ENCODE data around the gene AP4B1.

AP4B1 gene

DNA sequence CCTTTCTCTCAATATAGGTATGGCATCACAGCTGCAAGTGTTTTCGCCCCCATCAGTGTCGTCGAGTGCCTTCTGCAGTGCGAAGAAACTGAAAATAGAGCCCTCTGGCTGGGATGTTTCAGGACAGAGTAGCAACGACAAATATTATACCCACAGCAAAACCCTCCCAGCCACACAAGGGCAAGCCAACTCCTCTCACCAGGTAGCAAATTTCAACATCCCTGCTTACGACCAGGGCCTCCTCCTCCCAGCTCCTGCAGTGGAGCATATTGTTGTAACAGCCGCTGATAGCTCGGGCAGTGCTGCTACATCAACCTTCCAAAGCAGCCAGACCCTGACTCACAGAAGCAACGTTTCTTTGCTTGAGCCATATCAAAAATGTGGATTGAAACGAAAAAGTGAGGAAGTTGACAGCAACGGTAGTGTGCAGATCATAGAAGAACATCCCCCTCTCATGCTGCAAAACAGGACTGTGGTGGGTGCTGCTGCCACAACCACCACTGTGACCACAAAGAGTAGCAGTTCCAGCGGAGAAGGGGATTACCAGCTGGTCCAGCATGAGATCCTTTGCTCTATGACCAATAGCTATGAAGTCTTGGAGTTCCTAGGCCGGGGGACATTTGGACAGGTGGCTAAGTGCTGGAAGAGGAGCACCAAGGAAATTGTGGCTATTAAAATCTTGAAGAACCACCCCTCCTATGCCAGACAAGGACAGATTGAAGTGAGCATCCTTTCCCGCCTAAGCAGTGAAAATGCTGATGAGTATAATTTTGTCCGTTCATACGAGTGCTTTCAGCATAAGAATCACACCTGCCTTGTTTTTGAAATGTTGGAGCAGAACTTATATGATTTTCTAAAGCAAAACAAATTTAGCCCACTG is 36.0 kb upstream of the AP4B1 start:
- H3K4me3 ChIP-seq (ENCODE audit: low read length), result peak overlapping the region; percentile 46
- no peaks in the 10 kb centered on the region for H3K36me3 ChIP-seq (replicated peaks; ENCODE audit: insufficient read depth, low read length)
- H3K9me3 ChIP-seq (replicated peaks; ENCODE audit: insufficient read depth, low read length), result no peaks in the 10 kb centered on the region
- peak; percentile 76 for DNase-seq
- peak overlapping the region; percentile 68 for H3K4me2 ChIP-seq (ENCODE audit: low read depth, low read length)
- H4K20me1 ChIP-seq (ENCODE audit: insufficient read depth, low read length), result no peaks in the 10 kb centered on the region
- peak overlapping the region; percentile 62 for H3K9ac ChIP-seq (ENCODE audit: low read length)
- peaks cover 35% of the 10 kb centered on the region for H3F3A ChIP-seq (ENCODE audit: insufficient read depth, low read length)
- no peak overlapping the region for H2AFZ ChIP-seq (ENCODE audit: low read length)
- no peaks in the 10 kb centered on the region for H3K9me2 ChIP-seq (replicated peaks; ENCODE audit: insufficient read depth, low read length)
- TF ChIP-seq EZH2 (optimal IDR thresholded peaks at IDR 0.05; ENCODE audit: low read depth, low read length), result no peak
- H3K79me2 ChIP-seq (ENCODE audit: low read length), result peaks cover 79% of the 10 kb centered on the region
- H3K27me3 ChIP-seq (replicated peaks; ENCODE audit: insufficient read depth, low read length), result no peaks in the 10 kb centered on the region
- peak overlapping the region; percentile 99 for H3K27ac ChIP-seq (ENCODE audit: low read length)
- peaks cover 42% of the 10 kb centered on the region for H3K4me1 ChIP-seq (ENCODE audit: low read length)

DNA sequence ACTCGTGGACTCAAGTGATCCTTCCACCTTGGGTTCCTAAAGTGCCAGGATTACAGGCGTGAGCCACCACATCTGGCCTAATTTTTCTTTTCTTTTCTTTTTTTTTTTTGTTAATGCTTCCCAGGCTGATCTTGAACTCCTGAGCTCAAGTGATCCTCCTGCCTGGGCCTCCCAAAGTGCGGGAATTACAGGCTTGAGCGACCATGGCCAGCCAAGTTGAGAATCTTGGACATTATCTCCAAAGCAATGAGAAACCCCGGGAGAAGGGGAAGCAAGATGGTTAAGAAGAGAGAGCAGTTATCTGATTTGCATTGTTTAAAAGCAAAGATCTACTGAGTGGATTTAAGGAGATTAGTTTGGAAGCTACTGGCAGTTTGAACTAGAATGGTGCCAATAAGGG is 33.6 kb upstream of the AP4B1 start:
- no peak for DNase-seq
- Histone ChIP-seq H2AFZ (ENCODE audit: low read length) (no peak overlapping the region), H3K9me2 (replicated peaks; ENCODE audit: insufficient read depth, low read length) (no peaks in the 10 kb centered on the region), H3K27me3 (replicated peaks; ENCODE audit: insufficient read depth, low read length) (no peaks in the 10 kb centered on the region), H3K9me3 (replicated peaks; ENCODE audit: insufficient read depth, low read length) (no peaks in the 10 kb centered on the region), H3F3A (ENCODE audit: insufficient read depth, low read length) (peaks cover 27% of the 10 kb centered on the region), H3K4me3 (ENCODE audit: low read length) (no peak overlapping the region), H3K36me3 (replicated peaks; ENCODE audit: insufficient read depth, low read length) (no peaks in the 10 kb centered on the region), H4K20me1 (ENCODE audit: insufficient read depth, low read length) (no peaks in the 10 kb centered on the region), H3K79me2 (ENCODE audit: low read length) (peaks cover 81% of the 10 kb centered on the region), H3K9ac (ENCODE audit: low read length) (no peak overlapping the region), H3K4me1 (ENCODE audit: low read length) (peaks cover 32% of the 10 kb centered on the region), H3K4me2 (ENCODE audit: low read depth, low read length) (no peak overlapping the region), H3K27ac (ENCODE audit: low read length) (no peak overlapping the region; the same call in 1 of the 2 replicates)
- TF ChIP-seq EZH2phosphoT487 (IDR thresholded peaks at IDR 0.05; ENCODE audit: low read length), result no peak
- TF ChIP-seq EZH2 (optimal IDR thresholded peaks at IDR 0.05; ENCODE audit: low read depth, low read length), result no peak
- TF ChIP-seq, protein P1, sequence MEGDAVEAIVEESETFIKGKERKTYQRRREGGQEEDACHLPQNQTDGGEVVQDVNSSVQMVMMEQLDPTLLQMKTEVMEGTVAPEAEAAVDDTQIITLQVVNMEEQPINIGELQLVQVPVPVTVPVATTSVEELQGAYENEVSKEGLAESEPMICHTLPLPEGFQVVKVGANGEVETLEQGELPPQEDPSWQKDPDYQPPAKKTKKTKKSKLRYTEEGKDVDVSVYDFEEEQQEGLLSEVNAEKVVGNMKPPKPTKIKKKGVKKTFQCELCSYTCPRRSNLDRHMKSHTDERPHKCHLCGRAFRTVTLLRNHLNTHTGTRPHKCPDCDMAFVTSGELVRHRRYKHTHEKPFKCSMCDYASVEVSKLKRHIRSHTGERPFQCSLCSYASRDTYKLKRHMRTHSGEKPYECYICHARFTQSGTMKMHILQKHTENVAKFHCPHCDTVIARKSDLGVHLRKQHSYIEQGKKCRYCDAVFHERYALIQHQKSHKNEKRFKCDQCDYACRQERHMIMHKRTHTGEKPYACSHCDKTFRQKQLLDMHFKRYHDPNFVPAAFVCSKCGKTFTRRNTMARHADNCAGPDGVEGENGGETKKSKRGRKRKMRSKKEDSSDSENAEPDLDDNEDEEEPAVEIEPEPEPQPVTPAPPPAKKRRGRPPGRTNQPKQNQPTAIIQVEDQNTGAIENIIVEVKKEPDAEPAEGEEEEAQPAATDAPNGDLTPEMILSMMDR (IDR thresholded peaks at IDR 0.05; ENCODE audit: low read length), result no peak

DNA sequence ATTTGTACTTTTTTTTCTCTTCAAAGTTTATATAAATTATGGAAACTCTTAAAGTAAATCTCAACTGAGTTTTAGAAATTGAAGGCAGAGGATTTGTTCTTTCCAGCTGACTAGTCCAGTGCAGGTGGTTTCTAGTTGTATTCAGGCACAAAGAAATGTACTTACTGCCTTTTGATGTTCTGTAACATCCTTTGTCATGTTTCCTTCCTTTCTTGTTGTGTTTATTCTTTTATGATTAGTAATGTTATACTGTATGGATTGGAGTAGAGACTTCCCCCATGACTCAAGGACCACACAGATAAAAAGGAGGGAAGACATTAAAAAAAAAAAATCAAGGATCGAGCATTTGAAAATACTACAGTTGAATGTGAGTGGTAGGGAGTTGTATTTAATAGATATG is 32.5 kb upstream of the AP4B1 start:
- Histone ChIP-seq H3K79me2 (ENCODE audit: low read length) (peaks cover 82% of the 10 kb centered on the region), H3K4me2 (ENCODE audit: low read depth, low read length) (no peak overlapping the region)

More for the DNA sequence above, 32.5 kb upstream of the AP4B1 start:
- H3F3A ChIP-seq (ENCODE audit: insufficient read depth, low read length), result peaks cover 25% of the 10 kb centered on the region
- H3K36me3 ChIP-seq (replicated peaks; ENCODE audit: insufficient read depth, low read length), result no peaks in the 10 kb centered on the region
- TF ChIP-seq EZH2 (optimal IDR thresholded peaks at IDR 0.05; ENCODE audit: low read depth, low read length) (no peak), EZH2phosphoT487 (IDR thresholded peaks at IDR 0.05; ENCODE audit: low read length) (no peak)
- TF ChIP-seq, protein P1 (IDR thresholded peaks at IDR 0.05; ENCODE audit: low read length), result no peak
- no peak overlapping the region for H3K4me3 ChIP-seq (ENCODE audit: low read length)
- H3K27me3 ChIP-seq (replicated peaks; ENCODE audit: insufficient read depth, low read length), result no peaks in the 10 kb centered on the region
- no peaks in the 10 kb centered on the region for H4K20me1 ChIP-seq (ENCODE audit: insufficient read depth, low read length)
- H3K4me1 ChIP-seq (ENCODE audit: low read length), result peaks cover 33% of the 10 kb centered on the region
- DNase-seq, result no peak
- no peaks in the 10 kb centered on the region for H3K9me3 ChIP-seq (replicated peaks; ENCODE audit: insufficient read depth, low read length)
- no peak overlapping the region for H3K27ac ChIP-seq (ENCODE audit: low read length)
- H2AFZ ChIP-seq (ENCODE audit: low read length), result no peak overlapping the region
- H3K9ac ChIP-seq (ENCODE audit: low read length), result no peak overlapping the region
- H3K9me2 ChIP-seq (replicated peaks; ENCODE audit: insufficient read depth, low read length), result no peaks in the 10 kb centered on the region
